Neuronal stem cell (in vitro differentiated cells): Measurements from ENCODE around the gene SMIM35.

Experiments used
- DNase-seq: peaks from one replicate; pipeline ENCODE4 v3.0.0-alpha.2; 2013; ENCODE audit warnings: low spot score
- H2AFZ ChIP-seq: one replicate; pipeline ENCODE4 v1.6.1; 2013; ENCODE audit warnings: mild to moderate bottlenecking, low read length, inconsistent platforms
- H2AK5ac ChIP-seq: 2 replicates; pipeline ENCODE4 v1.6.1; 2013; ENCODE audit warnings: low read depth, mild to moderate bottlenecking, inconsistent platforms, low read length, moderate library complexity, mixed read lengths
- H2BK120ac ChIP-seq: 2 replicates; pipeline ENCODE4 v1.6.1; 2013; ENCODE audit warnings: low read depth, mild to moderate bottlenecking, inconsistent platforms, low read length, moderate library complexity, mixed read lengths
- H2BK12ac ChIP-seq: one replicate; pipeline ENCODE4 v1.6.1; 2013; ENCODE audit warnings: low read length, inconsistent platforms
- H2BK15ac ChIP-seq: 2 replicates; pipeline ENCODE4 v1.6.1; 2013; ENCODE audit warnings: mild to moderate bottlenecking, low read length, inconsistent platforms, mixed read lengths
- H2BK5ac ChIP-seq: one replicate; pipeline ENCODE4 v1.6.1; 2013; ENCODE audit warnings: inconsistent platforms, mild to moderate bottlenecking, low read length, moderate library complexity
- H3K14ac ChIP-seq: one replicate; pipeline ENCODE4 v1.6.1; 2013; ENCODE audit warnings: low read length, inconsistent platforms
- H3K18ac ChIP-seq: 2 replicates; pipeline ENCODE4 v1.6.1; 2013; ENCODE audit warnings: low read length, inconsistent platforms
- H3K23ac ChIP-seq: 2 replicates; pipeline ENCODE4 v1.6.1; 2013; ENCODE audit warnings: low read depth, mild to moderate bottlenecking, mixed read lengths, low read length, inconsistent platforms; ENCODE audit not compliant: poor library complexity
- H3K27ac ChIP-seq: replicated peaks from 3 replicates; pipeline ENCODE4 v1.5.1; 2013; ENCODE audit warnings: low read length, inconsistent platforms
- H3K27me3 ChIP-seq, 3 experiments: 2 replicates each; pipeline ENCODE4 v1.6.1; 2013; ENCODE audit warnings: low read length in 3 of 3, mild to moderate bottlenecking in 2 of 3, inconsistent platforms in 1 of 3, low read depth in 1 of 3, mixed read lengths in 1 of 3, moderate library complexity in 1 of 3; ENCODE audit not compliant: control insufficient read depth in 3 of 3, insufficient read depth in 3 of 3
- H3K36me3 ChIP-seq, 2 donors: replicated peaks in 1 of 2; 2 replicates each; pipeline ENCODE4 v1.6.1; 2013; ENCODE audit warnings: low read length in 2 of 2; ENCODE audit not compliant: control insufficient read depth in 2 of 2, insufficient read depth in 2 of 2
- H3K4ac ChIP-seq: 2 replicates; pipeline ENCODE4 v1.6.1; 2013; ENCODE audit warnings: inconsistent platforms, mild to moderate bottlenecking, low read length, moderate library complexity
- H3K4me1 ChIP-seq, 2 donors: 1 replicate in 1 of 2; 2 replicates in 1 of 2; pipeline ENCODE4 v1.6.1; 2013; ENCODE audit warnings: low read length in 2 of 2, low read depth in 1 of 2; ENCODE audit not compliant: control insufficient read depth in 2 of 2, insufficient read depth in 1 of 2
- H3K4me2 ChIP-seq: one replicate; pipeline ENCODE4 v1.6.1; 2013; ENCODE audit warnings: mild to moderate bottlenecking, low read length, inconsistent platforms; ENCODE audit not compliant: insufficient read depth, poor library complexity, severe bottlenecking
- H3K4me3 ChIP-seq, 2 donors: 2 replicates each; pipeline ENCODE4 v1.5.1; 2013; ENCODE audit warnings: low read length in 2 of 2, mild to moderate bottlenecking in 2 of 2, inconsistent platforms in 1 of 2, moderate library complexity in 1 of 2
- H3K79me1 ChIP-seq: one replicate; pipeline ENCODE4 v1.6.1; 2013; ENCODE audit warnings: low read depth, mild to moderate bottlenecking, inconsistent platforms, low read length, moderate library complexity
- H3K9ac ChIP-seq: one replicate; pipeline ENCODE4 v1.6.1; 2013; ENCODE audit warnings: mild to moderate bottlenecking, low read depth, low read length, inconsistent platforms; ENCODE audit not compliant: poor library complexity
- H3K9me3 ChIP-seq, 2 donors: replicated peaks in 1 of 2; 2 replicates each; pipeline versions ENCODE3 to v1.6.1; 2013; ENCODE audit warnings: low read length in 2 of 2, mild to moderate bottlenecking in 2 of 2, inconsistent platforms in 1 of 2, low read depth in 1 of 2, mixed read lengths in 1 of 2, moderate library complexity in 1 of 2; ENCODE audit not compliant: control insufficient read depth in 2 of 2, insufficient read depth in 1 of 2
- H4K8ac ChIP-seq: one replicate; pipeline ENCODE4 v1.6.1; 2013; ENCODE audit warnings: low read depth, mild to moderate bottlenecking, inconsistent platforms, low read length, moderate library complexity
- H4K91ac ChIP-seq: one replicate; pipeline ENCODE4 v1.6.1; 2013; ENCODE audit warnings: low read length, low read depth, mild to moderate bottlenecking, inconsistent platforms; ENCODE audit not compliant: poor library complexity
- WGBS, 2 donors: extraction: QIAGEN DNeasy Blood & Tissue Kit; methylation state at CpG; one replicate each; pipeline ENCODE4 v1.1.7; 2013; ENCODE audit warnings: missing lambda C conversion rate in 2 of 2, mixed read lengths in 1 of 2; ENCODE audit not compliant: insufficient read length in 2 of 2, insufficient replicate concordance in 1 of 2; ENCODE audit errors: extremely low coverage in 2 of 2; 5-methylcytosine and 5-hydroxymethylcytosine counted together

SMIM35 gene

GRCh38 chr11:117969160-117969991 is 117.4 kb downstream of the SMIM35 start:
- Histone ChIP-seq H3K14ac (no peak overlapping the region), H2BK15ac (no peak overlapping the region), H3K9ac (no peak overlapping the region), H3K4me2 (no peak overlapping the region), H2AFZ (no peak overlapping the region), H3K9me3 (no peaks in the 10 kb centered on the region), H2BK12ac (no peak overlapping the region), H3K4me1 (peaks cover 0 to 2% of the 10 kb centered on the region in 2 donors), H2AK5ac (no peak overlapping the region), H4K8ac (no peak overlapping the region), H3K27me3 (peaks cover 0 to 3% (median 0%) of the 10 kb centered on the region in 3 experiments), H3K18ac (no peak overlapping the region), H3K23ac (no peak overlapping the region), H3K36me3 (no peaks in the 10 kb centered on the region), H3K4me3 (no peak overlapping the region), H2BK5ac (no peak overlapping the region), H4K91ac (no peak overlapping the region), H3K4ac (no peak overlapping the region), H3K27ac (no peak overlapping the region), H3K79me1 (no peaks in the 10 kb centered on the region), H2BK120ac (no peak overlapping the region)
- WGBS, 2 donors, result no CpG with 5 or more reads among the region's 5 CpGs
- DNase-seq, result no peak

GRCh38 chr11:117966908-117967307 is 119.9 kb downstream of the SMIM35 start:
- H3K14ac ChIP-seq, result no peak overlapping the region
- H3K79me1 ChIP-seq, result no peaks in the 10 kb centered on the region
- H2BK12ac ChIP-seq, result no peak overlapping the region
- H3K9ac ChIP-seq, result no peak overlapping the region
- peaks cover 0 to 3% (median 0%) of the 10 kb centered on the region in 3 experiments for H3K27me3 ChIP-seq
- H2BK15ac ChIP-seq, result no peak overlapping the region
- no peak overlapping the region for H2AK5ac ChIP-seq
- no peaks in the 10 kb centered on the region for H3K36me3 ChIP-seq
- WGBS, 2 donors, result no CpG with 5 or more reads among the region's 8 CpGs
- H3K4me2 ChIP-seq, result no peak overlapping the region
- no peak overlapping the region for H3K27ac ChIP-seq
- no peak for DNase-seq
- H4K91ac ChIP-seq, result no peak overlapping the region
- no peak overlapping the region for H3K4me3 ChIP-seq
- H3K4ac ChIP-seq, result no peak overlapping the region
- no peaks in the 10 kb centered on the region for H3K4me1 ChIP-seq
- no peak overlapping the region for H2BK120ac ChIP-seq
- no peak overlapping the region for H2BK5ac ChIP-seq
- H3K18ac ChIP-seq, result no peak overlapping the region
- no peak overlapping the region for H2AFZ ChIP-seq
- H4K8ac ChIP-seq, result no peak overlapping the region
- H3K23ac ChIP-seq, result no peak overlapping the region
- no peaks in the 10 kb centered on the region for H3K9me3 ChIP-seq

- no peak overlapping the region for H2BK120ac ChIP-seq
- H3K79me1 ChIP-seq, result no peaks in the 10 kb centered on the region
- H3K27ac ChIP-seq, result no peak overlapping the region
- no peak overlapping the region for H2AFZ ChIP-seq
- no peak overlapping the region for H3K23ac ChIP-seq
- no peak overlapping the region for H2AK5ac ChIP-seq
- no peak for DNase-seq
- no peak overlapping the region for H3K18ac ChIP-seq
- H4K8ac ChIP-seq, result no peak overlapping the region
- H3K4me3 ChIP-seq, result no peak overlapping the region
- no peak overlapping the region for H3K4me2 ChIP-seq
- H2BK12ac ChIP-seq, result no peak overlapping the region
- H3K9me3 ChIP-seq, result no peaks in the 10 kb centered on the region
- H2BK5ac ChIP-seq, result no peak overlapping the region
- H2BK15ac ChIP-seq, result no peak overlapping the region
- H3K4ac ChIP-seq, result no peak overlapping the region
- no peaks in the 10 kb centered on the region for H3K4me1 ChIP-seq
- H3K9ac ChIP-seq, result no peak overlapping the region
- no peak overlapping the region for H3K14ac ChIP-seq
- no peak overlapping the region for H4K91ac ChIP-seq
- no CpG with 5 or more reads among the region's 3 CpGs for WGBS, 2 donors
- H3K27me3 ChIP-seq, result peaks cover 0 to 3% (median 0%) of the 10 kb centered on the region in 3 experiments
- H3K36me3 ChIP-seq, result no peaks in the 10 kb centered on the region
Measured at GRCh38 chr11:117962826-117963225, 123.9 kb downstream of the SMIM35 start.

- Histone ChIP-seq H3K4me3 (no peak overlapping the region), H3K4me2 (no peak overlapping the region), H3K79me1 (no peaks in the 10 kb centered on the region), H3K9ac (no peak overlapping the region), H2BK12ac (no peak overlapping the region), H3K4me1 (no peaks in the 10 kb centered on the region), H3K23ac (no peak overlapping the region), H3K14ac (no peak overlapping the region), H2AK5ac (no peak overlapping the region), H4K91ac (no peak overlapping the region), H3K27me3 (peaks cover 0 to under 1% (median 0%) of the 10 kb centered on the region in 3 experiments), H3K4ac (no peak overlapping the region), H4K8ac (no peak overlapping the region), H3K9me3 (no peaks in the 10 kb centered on the region), H2BK120ac (no peak overlapping the region), H3K36me3 (no peaks in the 10 kb centered on the region), H2AFZ (no peak overlapping the region), H3K18ac (no peak overlapping the region), H3K27ac (no peak overlapping the region), H2BK15ac (no peak overlapping the region), H2BK5ac (no peak overlapping the region)
- no CpG with 5 or more reads among the region's 10 CpGs for WGBS, 2 donors
- DNase-seq, result no peak
Measured at GRCh38 chr11:117961896-117962295, 124.9 kb downstream of the SMIM35 start.
